ENCODE measurements around the gene VAV2.

Gene VAV2

GRCh38 chr9:133880136-133880535 is 112.0 kb downstream of the VAV2 start:
- no peaks in the 10 kb centered on the region for H3K36me3 ChIP-seq (ENCODE audit: insufficient read depth, low read depth, low read length)
- H3K9ac ChIP-seq (ENCODE audit: low read depth, low read length), result no peak overlapping the region
- H3K9me3 ChIP-seq (ENCODE audit: insufficient read depth, low read depth, low read length), result no peaks in the 10 kb centered on the region
- no peak overlapping the region for H3K27ac ChIP-seq (ENCODE audit: low read length)
- no peaks in the 10 kb centered on the region for H3K27me3 ChIP-seq (ENCODE audit: insufficient read depth, low read length)
- no peaks in the 10 kb centered on the region; the same call in 1 of the 2 replicates for H3K4me1 ChIP-seq (ENCODE audit: insufficient read depth, low read length)
- no peak overlapping the region for H3K4me3 ChIP-seq (ENCODE audit: low read length)

- no peak overlapping the region for H3K27ac ChIP-seq (ENCODE audit: low read length)
- H3K4me1 ChIP-seq (ENCODE audit: insufficient read depth, low read length), result no peaks in the 10 kb centered on the region; the same call in 1 of the 2 replicates
- H3K36me3 ChIP-seq (ENCODE audit: insufficient read depth, low read depth, low read length), result no peaks in the 10 kb centered on the region
- H3K4me3 ChIP-seq (ENCODE audit: low read length), result no peak overlapping the region
- no peaks in the 10 kb centered on the region for H3K27me3 ChIP-seq (ENCODE audit: insufficient read depth, low read length)
- no peaks in the 10 kb centered on the region for H3K9me3 ChIP-seq (ENCODE audit: insufficient read depth, low read depth, low read length)
- no peak overlapping the region for H3K9ac ChIP-seq (ENCODE audit: low read depth, low read length)
Observed at GRCh38 chr9:133879615-133880014, 112.5 kb downstream of the VAV2 start.

GRCh38 chr9:133878402-133878801 is 113.7 kb downstream of the VAV2 start:
- Histone ChIP-seq H3K27me3 (ENCODE audit: insufficient read depth, low read length) (no peaks in the 10 kb centered on the region), H3K9me3 (ENCODE audit: insufficient read depth, low read depth, low read length) (no peaks in the 10 kb centered on the region), H3K27ac (ENCODE audit: low read length) (no peak overlapping the region), H3K4me1 (ENCODE audit: insufficient read depth, low read length) (no peaks in the 10 kb centered on the region; the same call in 1 of the 2 replicates), H3K36me3 (ENCODE audit: insufficient read depth, low read depth, low read length) (no peaks in the 10 kb centered on the region), H3K4me3 (ENCODE audit: low read length) (no peak overlapping the region), H3K9ac (ENCODE audit: low read depth, low read length) (no peak overlapping the region)

GRCh38 chr9:133877967-133878366 is 114.2 kb downstream of the VAV2 start:
- H3K9me3 ChIP-seq (ENCODE audit: insufficient read depth, low read depth, low read length), result no peaks in the 10 kb centered on the region
- H3K27me3 ChIP-seq (ENCODE audit: insufficient read depth, low read length), result no peaks in the 10 kb centered on the region
- no peak overlapping the region for H3K4me3 ChIP-seq (ENCODE audit: low read length)
- no peaks in the 10 kb centered on the region for H3K36me3 ChIP-seq (ENCODE audit: insufficient read depth, low read depth, low read length)
- H3K27ac ChIP-seq (ENCODE audit: low read length), result no peak overlapping the region
- H3K4me1 ChIP-seq (ENCODE audit: insufficient read depth, low read length), result no peaks in the 10 kb centered on the region; the same call in 1 of the 2 replicates
- no peak overlapping the region for H3K9ac ChIP-seq (ENCODE audit: low read depth, low read length)

- H3K9me3 ChIP-seq (ENCODE audit: insufficient read depth, low read depth, low read length), result no peaks in the 10 kb centered on the region
- no peaks in the 10 kb centered on the region for H3K36me3 ChIP-seq (ENCODE audit: insufficient read depth, low read depth, low read length)
- H3K4me1 ChIP-seq (ENCODE audit: insufficient read depth, low read length), result no peaks in the 10 kb centered on the region; the same call in 1 of the 2 replicates
- H3K27me3 ChIP-seq (ENCODE audit: insufficient read depth, low read length), result no peaks in the 10 kb centered on the region
- H3K27ac ChIP-seq (ENCODE audit: low read length), result no peak overlapping the region
- H3K9ac ChIP-seq (ENCODE audit: low read depth, low read length), result no peak overlapping the region
- H3K4me3 ChIP-seq (ENCODE audit: low read length), result no peak overlapping the region
Observed at GRCh38 chr9:133877327-133877726, 114.8 kb downstream of the VAV2 start.

- no peaks in the 10 kb centered on the region for H3K9me3 ChIP-seq (ENCODE audit: insufficient read depth, low read depth, low read length)
- no peaks in the 10 kb centered on the region for H3K36me3 ChIP-seq (ENCODE audit: insufficient read depth, low read depth, low read length)
- no peaks in the 10 kb centered on the region for H3K4me1 ChIP-seq (ENCODE audit: insufficient read depth, low read length)
- no peaks in the 10 kb centered on the region for H3K27me3 ChIP-seq (ENCODE audit: insufficient read depth, low read length)
- no peak overlapping the region for H3K4me3 ChIP-seq (ENCODE audit: low read length)
- no peak overlapping the region for H3K27ac ChIP-seq (ENCODE audit: low read length)
- no peak overlapping the region for H3K9ac ChIP-seq (ENCODE audit: low read depth, low read length)
Observed at GRCh38 chr9:133876836-133877235, 115.3 kb downstream of the VAV2 start.

GRCh38 chr9:133876144-133876543 is 116.0 kb downstream of the VAV2 start:
- Histone ChIP-seq H3K36me3 (ENCODE audit: insufficient read depth, low read depth, low read length) (no peaks in the 10 kb centered on the region), H3K27ac (ENCODE audit: low read length) (no peak overlapping the region), H3K4me1 (ENCODE audit: insufficient read depth, low read length) (no peaks in the 10 kb centered on the region)

GRCh38 chr9:133875131-133875530 is 117.0 kb downstream of the VAV2 start:
- Histone ChIP-seq H3K27ac (ENCODE audit: low read length) (no peak overlapping the region), H3K9ac (ENCODE audit: low read depth, low read length) (no peak overlapping the region), H3K4me3 (ENCODE audit: low read length) (no peak overlapping the region), H3K4me1 (ENCODE audit: insufficient read depth, low read length) (no peaks in the 10 kb centered on the region), H3K27me3 (ENCODE audit: insufficient read depth, low read length) (no peaks in the 10 kb centered on the region), H3K36me3 (ENCODE audit: insufficient read depth, low read depth, low read length) (no peaks in the 10 kb centered on the region), H3K9me3 (ENCODE audit: insufficient read depth, low read depth, low read length) (no peaks in the 10 kb centered on the region)

More at GRCh38 chr9:133876144-133876543, 116.0 kb downstream of the VAV2 start:
- Histone ChIP-seq H3K9me3 (ENCODE audit: insufficient read depth, low read depth, low read length) (no peaks in the 10 kb centered on the region), H3K27me3 (ENCODE audit: insufficient read depth, low read length) (no peaks in the 10 kb centered on the region), H3K4me3 (ENCODE audit: low read length) (no peak overlapping the region), H3K9ac (ENCODE audit: low read depth, low read length) (no peak overlapping the region)

GRCh38 chr9:133874659-133875058 is 117.5 kb downstream of the VAV2 start:
- Histone ChIP-seq H3K9ac (ENCODE audit: low read depth, low read length) (no peak overlapping the region), H3K36me3 (ENCODE audit: insufficient read depth, low read depth, low read length) (no peaks in the 10 kb centered on the region), H3K9me3 (ENCODE audit: insufficient read depth, low read depth, low read length) (no peaks in the 10 kb centered on the region), H3K4me3 (ENCODE audit: low read length) (no peak overlapping the region), H3K27ac (ENCODE audit: low read length) (no peak overlapping the region), H3K4me1 (ENCODE audit: insufficient read depth, low read length) (no peaks in the 10 kb centered on the region), H3K27me3 (ENCODE audit: insufficient read depth, low read length) (no peaks in the 10 kb centered on the region)

GRCh38 chr9:133874060-133874657 is 118.0 kb downstream of the VAV2 start:
- no peaks in the 10 kb centered on the region for H3K36me3 ChIP-seq (ENCODE audit: insufficient read depth, low read depth, low read length)
- H3K27me3 ChIP-seq (ENCODE audit: insufficient read depth, low read length), result no peaks in the 10 kb centered on the region
- H3K9me3 ChIP-seq (ENCODE audit: insufficient read depth, low read depth, low read length), result no peaks in the 10 kb centered on the region
- H3K27ac ChIP-seq (ENCODE audit: low read length), result no peak overlapping the region
- H3K4me1 ChIP-seq (ENCODE audit: insufficient read depth, low read length), result no peaks in the 10 kb centered on the region
- H3K9ac ChIP-seq (ENCODE audit: low read depth, low read length), result no peak overlapping the region
- H3K4me3 ChIP-seq (ENCODE audit: low read length), result no peak overlapping the region

- H3K4me3 ChIP-seq (ENCODE audit: low read length), result no peak overlapping the region
- H3K27me3 ChIP-seq (ENCODE audit: insufficient read depth, low read length), result no peaks in the 10 kb centered on the region
- no peaks in the 10 kb centered on the region for H3K36me3 ChIP-seq (ENCODE audit: insufficient read depth, low read depth, low read length)
- no peak overlapping the region for H3K9ac ChIP-seq (ENCODE audit: low read depth, low read length)
- no peaks in the 10 kb centered on the region for H3K4me1 ChIP-seq (ENCODE audit: insufficient read depth, low read length)
- H3K9me3 ChIP-seq (ENCODE audit: insufficient read depth, low read depth, low read length), result no peaks in the 10 kb centered on the region
- H3K27ac ChIP-seq (ENCODE audit: low read length), result no peak overlapping the region
Observed at GRCh38 chr9:133873461-133873891, 118.6 kb downstream of the VAV2 start.

GRCh38 chr9:133873009-133873408 is 119.1 kb downstream of the VAV2 start:
- Histone ChIP-seq H3K27ac (ENCODE audit: low read length) (no peak overlapping the region), H3K4me1 (ENCODE audit: insufficient read depth, low read length) (no peaks in the 10 kb centered on the region), H3K27me3 (ENCODE audit: insufficient read depth, low read length) (no peaks in the 10 kb centered on the region), H3K36me3 (ENCODE audit: insufficient read depth, low read depth, low read length) (no peaks in the 10 kb centered on the region), H3K9me3 (ENCODE audit: insufficient read depth, low read depth, low read length) (no peaks in the 10 kb centered on the region), H3K9ac (ENCODE audit: low read depth, low read length) (no peak overlapping the region), H3K4me3 (ENCODE audit: low read length) (no peak overlapping the region)
